Natural killer cell (primary cell): ENCODE measurements around the gene PPM1L. TPM values are rescaled to one million over a fixed set of nuclear protein-coding genes. Genes with fewer than 3 reads are reported as not detected.

ENCODE experiments used
- ATAC-seq, 3 donors: fragments of 150-1000 bp in 2 of 3; fragments of 200-7000 bp in 1 of 3; cut with Tn5 transposase; 1 replicate in 1 of 3; 2 replicates in 2 of 3; pipeline ENCODE4 v1.10.0; 2021; ENCODE audit warnings: mild to moderate bottlenecking in 2 of 3, moderate library complexity in 2 of 3
- DNase-seq, 2 donors: peaks; one replicate each; pipeline versions ENCODE4 v3.0.0 to v3.0.0-alpha.2; 2013 to 2021; ENCODE audit warnings: mixed read lengths in 1 of 2
- H3K27ac ChIP-seq: one replicate; pipeline ENCODE4 v1.5.1; 2013; ENCODE audit warnings: mild to moderate bottlenecking, low read length
- H3K27me3 ChIP-seq: one replicate; pipeline ENCODE4 v1.6.1; 2013; ENCODE audit warnings: low read length; ENCODE audit not compliant: control insufficient read depth, insufficient read depth
- H3K36me3 ChIP-seq: one replicate; pipeline ENCODE4 v1.6.1; 2013; ENCODE audit warnings: low read length; ENCODE audit not compliant: control insufficient read depth, insufficient read depth
- H3K4me1 ChIP-seq: one replicate; pipeline ENCODE4 v1.6.1; 2013; ENCODE audit warnings: low read length; ENCODE audit not compliant: control insufficient read depth, insufficient read depth
- H3K4me3 ChIP-seq: one replicate; pipeline ENCODE4 v1.5.1; 2013; ENCODE audit warnings: low read length
- H3K9me3 ChIP-seq: one replicate; pipeline ENCODE4 v1.6.1; 2013; ENCODE audit warnings: low read length; ENCODE audit not compliant: control insufficient read depth, insufficient read depth
- H3K27ac Mint-ChIP-seq, 2 donors: one replicate each; pipeline ENCODE4 v1.8.0; 2022; ENCODE audit warnings: mild to moderate bottlenecking in 2 of 2, mixed read lengths in 2 of 2, moderate library complexity in 1 of 2
- H3K27me3 Mint-ChIP-seq, 2 donors: one replicate each; pipeline ENCODE4 v1.8.0; 2022; ENCODE audit warnings: low read depth in 2 of 2, mixed read lengths in 2 of 2
- H3K36me3 Mint-ChIP-seq: one replicate; pipeline ENCODE4 v1.8.0; 2022; ENCODE audit warnings: mixed read lengths
- H3K4me1 Mint-ChIP-seq, 2 donors: one replicate each; pipeline ENCODE4 v1.8.0; 2022; ENCODE audit warnings: mixed read lengths in 2 of 2
- H3K4me3 Mint-ChIP-seq: one replicate; pipeline ENCODE4 v1.8.0; 2022; ENCODE audit warnings: mild to moderate bottlenecking, moderate library complexity, mixed read lengths
- H3K9me3 Mint-ChIP-seq, 2 donors: one replicate each; pipeline ENCODE4 v1.8.0; 2022; ENCODE audit warnings: mixed read lengths in 2 of 2
- WGBS: methylation state at CpG from one replicate; pipeline ENCODE4 v1.1.7; 2013; ENCODE audit warnings: missing lambda C conversion rate; ENCODE audit not compliant: insufficient coverage; 5-methylcytosine and 5-hydroxymethylcytosine counted together
- intact Hi-C: fragments of 100-400 bp; cut with micrococcal nuclease; formaldehyde crosslinking; loops from one replicate; pipeline ENCODE4 v1.14.2; 2022
- total RNA-seq, 4 donors: library from RNA; stranded (reverse); fragments of 120-200 nt in 1 of 4; gene quantifications; one replicate each; pipeline versions ENCODE4 v1.2.3 to v1.2.4, GENCODE V29; 2013 to 2022
- TF ChIP-seq, protein P1 (sequence below): fragments of 200-600 bp; IDR thresholded peaks from one replicate; pipeline ENCODE4 v1.8.0; 2022; ENCODE audit warnings: antibody characterized with exemption

PPM1L gene
- total RNA-seq, 3 donors from 2014 or later (not counting 1 experiment from before 2014, with no cell fraction given) = 52.6 to 73.2 (median 52.9) TPM

DNA sequence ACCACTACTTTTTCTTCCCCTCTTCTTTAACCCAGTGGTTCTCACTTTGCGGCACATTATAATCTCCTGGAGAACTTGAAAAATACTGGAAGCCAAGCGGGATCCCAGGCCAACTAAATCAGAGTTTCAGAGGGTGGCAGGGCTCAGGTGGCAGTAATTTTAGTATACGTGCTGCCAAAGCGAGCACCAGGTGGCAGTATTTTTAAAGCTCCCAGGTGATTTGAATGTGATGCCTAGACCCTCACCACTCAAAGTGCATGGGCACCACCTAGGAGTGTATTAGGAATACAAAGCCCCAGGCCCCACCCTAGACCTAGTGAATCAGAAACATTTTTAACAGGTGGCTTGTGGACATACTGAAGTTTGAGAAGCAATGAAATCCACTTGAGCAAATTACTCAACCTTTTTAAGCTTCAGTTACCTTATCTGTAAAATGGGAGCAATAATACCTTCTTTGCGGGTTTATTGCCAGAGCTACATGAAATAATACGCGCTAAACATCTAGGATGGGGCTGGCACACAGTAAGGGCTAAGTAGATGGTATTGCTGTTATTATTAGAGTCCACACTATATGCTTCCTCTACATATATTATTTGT lies 340.8 kb downstream of the PPM1L start:
- Mint-ChIP-seq H3K27me3 (no peaks in the 10 kb centered on the region), H3K36me3 (no peaks in the 10 kb centered on the region), H3K27ac (no peak overlapping the region), H3K4me3 (no peak overlapping the region), H3K9me3 (no peaks in the 10 kb centered on the region), H3K4me1 (no peaks in the 10 kb centered on the region)
- TF ChIP-seq, protein P1, sequence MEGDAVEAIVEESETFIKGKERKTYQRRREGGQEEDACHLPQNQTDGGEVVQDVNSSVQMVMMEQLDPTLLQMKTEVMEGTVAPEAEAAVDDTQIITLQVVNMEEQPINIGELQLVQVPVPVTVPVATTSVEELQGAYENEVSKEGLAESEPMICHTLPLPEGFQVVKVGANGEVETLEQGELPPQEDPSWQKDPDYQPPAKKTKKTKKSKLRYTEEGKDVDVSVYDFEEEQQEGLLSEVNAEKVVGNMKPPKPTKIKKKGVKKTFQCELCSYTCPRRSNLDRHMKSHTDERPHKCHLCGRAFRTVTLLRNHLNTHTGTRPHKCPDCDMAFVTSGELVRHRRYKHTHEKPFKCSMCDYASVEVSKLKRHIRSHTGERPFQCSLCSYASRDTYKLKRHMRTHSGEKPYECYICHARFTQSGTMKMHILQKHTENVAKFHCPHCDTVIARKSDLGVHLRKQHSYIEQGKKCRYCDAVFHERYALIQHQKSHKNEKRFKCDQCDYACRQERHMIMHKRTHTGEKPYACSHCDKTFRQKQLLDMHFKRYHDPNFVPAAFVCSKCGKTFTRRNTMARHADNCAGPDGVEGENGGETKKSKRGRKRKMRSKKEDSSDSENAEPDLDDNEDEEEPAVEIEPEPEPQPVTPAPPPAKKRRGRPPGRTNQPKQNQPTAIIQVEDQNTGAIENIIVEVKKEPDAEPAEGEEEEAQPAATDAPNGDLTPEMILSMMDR = no peak
- no peaks in the 10 kb centered on the region for H3K4me1 ChIP-seq
- no peaks in the 10 kb centered on the region for H3K36me3 ChIP-seq
- H3K27ac ChIP-seq = no peak overlapping the region
- WGBS = 74% methylated on average over 7 of the region's 7 CpGs
- H3K27me3 ChIP-seq = no peaks in the 10 kb centered on the region
- DNase-seq (peak in 1 of 2 donors; percentile 52), ATAC-seq (no peak)
- intact Hi-C loops = loop anchor here (2.0 kb wide), 1 partner anchor 328 kb away; no protein-coding TSS in a partner anchor
- no peaks in the 10 kb centered on the region for H3K9me3 ChIP-seq
- H3K4me3 ChIP-seq = no peak overlapping the region

DNA sequence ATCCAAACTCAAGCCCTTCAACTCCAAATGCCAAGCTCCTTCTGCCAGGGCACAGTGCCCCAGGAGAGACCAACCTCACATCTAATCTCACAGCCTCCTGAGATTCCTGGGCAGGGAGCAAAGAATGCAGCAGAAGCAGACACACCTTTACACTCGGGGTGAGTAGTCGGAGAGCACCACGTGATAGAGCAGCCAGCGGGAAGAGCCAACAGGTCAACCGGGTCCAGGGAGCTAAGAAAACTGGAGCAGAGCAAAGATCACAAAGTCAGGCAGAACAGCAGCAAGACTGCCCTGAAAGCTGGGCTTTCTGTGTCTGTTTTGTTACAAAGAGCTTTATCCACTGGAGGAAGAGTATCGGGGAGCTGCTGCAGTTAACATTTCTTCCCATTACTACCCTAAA lies 345.0 kb downstream of the PPM1L start:
- intact Hi-C loops = loop anchor here (10.0 kb wide), 1 partner anchor 116 kb away; no protein-coding TSS in a partner anchor
- H3K27me3 Mint-ChIP-seq = no peaks in the 10 kb centered on the region
- no peak overlapping the region for H3K4me3 ChIP-seq
- no peaks in the 10 kb centered on the region for H3K9me3 ChIP-seq
- peaks cover 13 to 16% of the 10 kb centered on the region in 2 donors for H3K4me1 Mint-ChIP-seq
- H3K36me3 Mint-ChIP-seq = no peaks in the 10 kb centered on the region
- TF ChIP-seq, protein P1 = no peak
- no peak overlapping the region for H3K27ac ChIP-seq
- H3K4me1 ChIP-seq = peaks cover 11% of the 10 kb centered on the region
- H3K36me3 ChIP-seq = no peaks in the 10 kb centered on the region
- ATAC-seq (no peak), DNase-seq (no peak)
- 97% methylated on average over 6 of the region's 6 CpGs for WGBS
- H3K27ac Mint-ChIP-seq = peak overlapping the region in 1 of 2 donors; percentile 32
- no peaks in the 10 kb centered on the region for H3K9me3 Mint-ChIP-seq
- no peak overlapping the region for H3K4me3 Mint-ChIP-seq
- H3K27me3 ChIP-seq = no peaks in the 10 kb centered on the region

DNA sequence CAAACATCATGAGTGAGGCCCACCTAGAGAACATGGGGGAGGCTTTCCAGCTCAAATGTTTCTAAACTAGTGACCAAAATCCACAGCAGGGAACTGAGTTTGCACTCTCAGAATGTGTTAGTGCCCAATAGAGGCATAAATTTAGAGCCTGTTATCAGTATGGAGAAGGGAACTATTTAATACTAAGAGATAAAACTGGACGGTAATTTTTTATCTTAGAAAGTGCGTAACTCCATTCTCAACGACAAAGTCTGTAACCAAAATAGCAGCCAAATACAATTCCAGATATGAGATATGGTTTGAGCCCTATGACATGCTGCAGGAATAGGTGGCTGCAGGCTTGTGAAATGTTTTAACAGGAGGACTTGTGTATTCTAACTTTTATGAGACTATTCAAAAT lies 345.6 kb downstream of the PPM1L start:
- Histone ChIP-seq H3K27ac (no peak overlapping the region), H3K27me3 (no peaks in the 10 kb centered on the region), H3K36me3 (no peaks in the 10 kb centered on the region), H3K4me1 (peaks cover 11% of the 10 kb centered on the region), H3K4me3 (no peak overlapping the region), H3K9me3 (no peaks in the 10 kb centered on the region)
- Mint-ChIP-seq H3K27ac (peak overlapping the region in 1 of 2 donors; percentile 32), H3K4me1 (peaks cover 13 to 17% of the 10 kb centered on the region in 2 donors), H3K27me3 (no peaks in the 10 kb centered on the region), H3K4me3 (no peak overlapping the region), H3K36me3 (no peaks in the 10 kb centered on the region), H3K9me3 (no peaks in the 10 kb centered on the region)
- 100% methylated on average over 1 of the region's 3 CpGs for WGBS
- ATAC-seq (no peak), DNase-seq (no peak)
- TF ChIP-seq, protein P1 = no peak
- intact Hi-C loops = loop anchor here (10.0 kb wide), 1 partner anchor 117 kb away; no protein-coding TSS in a partner anchor
